ENCODE results near the gene SERPING1.

- TF ChIP-seq CTCF (IDR thresholded peaks at IDR 0.05): no peak
- TF ChIP-seq POLR2A (IDR thresholded peaks at IDR 0.05): no peak
Measured at GRCh38 chr11:57646799-57647303, 49.4 kb downstream of the SERPING1 start.
